ENCODE results near the gene TMEM222.

Gene TMEM222

GRCh38 chr1:27358038-27358927, 36.3 kb downstream of the TMEM222 start:
- no peak overlapping the region for H3K27ac ChIP-seq (ENCODE audit: low read depth, low read length)
- DNase-seq = no peak
- no peak overlapping the region for H3K23ac ChIP-seq (ENCODE audit: low read length)
- H2BK120ac ChIP-seq (ENCODE audit: insufficient read depth, low read length, poor library complexity) = no peak overlapping the region
- peaks cover 6 to 23% of the 10 kb centered on the region in 2 experiments for H3K36me3 ChIP-seq (ENCODE audit: control insufficient read depth in 1 of 2, insufficient read depth in 2 of 2, low read length in 2 of 2)
- H3K14ac ChIP-seq (ENCODE audit: low read length) = no peak overlapping the region
- no peak overlapping the region for H3K4me2 ChIP-seq (ENCODE audit: low read length)
- H3K4me1 ChIP-seq (ENCODE audit: control insufficient read depth in 1 of 2, insufficient read depth in 2 of 2, low read length in 2 of 2) = peaks cover 8 to 9% of the 10 kb centered on the region in 2 experiments
- H3K18ac ChIP-seq (ENCODE audit: low read length) = no peak overlapping the region
- no peaks in the 10 kb centered on the region for H3K79me2 ChIP-seq (ENCODE audit: control insufficient read depth, insufficient read depth, low read length, poor library complexity)
- no peak overlapping the region for H3K4me3 ChIP-seq (ENCODE audit: low read depth, low read length)
- no peak overlapping the region for H2BK5ac ChIP-seq (ENCODE audit: low read depth, low read length, poor library complexity)
- H3K9ac ChIP-seq (ENCODE audit: low read length) = no peak overlapping the region
- no peak overlapping the region for H4K91ac ChIP-seq (ENCODE audit: low read depth, low read length)
- H3K27me3 ChIP-seq (ENCODE audit: insufficient read depth, low read length) = peaks cover 18% of the 10 kb centered on the region
- H2AFZ ChIP-seq (ENCODE audit: insufficient read depth, low read length, poor library complexity) = no peak overlapping the region
- no CpG with 5 or more reads among the region's 21 CpGs for WGBS (ENCODE audit: extremely low coverage, insufficient coverage, insufficient read length)
- no peak overlapping the region for H2AK5ac ChIP-seq (ENCODE audit: low read length)
- H2BK12ac ChIP-seq (ENCODE audit: low read length) = no peak overlapping the region
- H4K8ac ChIP-seq (ENCODE audit: low read depth, low read length) = no peak overlapping the region
- no peaks in the 10 kb centered on the region for H3K79me1 ChIP-seq (ENCODE audit: low read length)
- no peak overlapping the region for H4K12ac ChIP-seq (ENCODE audit: low read depth, low read length)
- peaks cover 8% of the 10 kb centered on the region for H3K9me3 ChIP-seq (ENCODE audit: insufficient read depth, low read depth, low read length)
- H3K4ac ChIP-seq (ENCODE audit: low read depth, low read length) = no peak overlapping the region

- Histone ChIP-seq H3K79me2 (ENCODE audit: control insufficient read depth, insufficient read depth, low read length, poor library complexity) (no peaks in the 10 kb centered on the region), H3K4ac (ENCODE audit: low read depth, low read length) (no peak overlapping the region), H3K18ac (ENCODE audit: low read length) (no peak overlapping the region), H2AFZ (ENCODE audit: insufficient read depth, low read length, poor library complexity) (no peak overlapping the region), H4K8ac (ENCODE audit: low read depth, low read length) (no peak overlapping the region), H3K36me3 (ENCODE audit: control insufficient read depth in 1 of 2, insufficient read depth in 2 of 2, low read length in 2 of 2) (peaks cover 6 to 24% of the 10 kb centered on the region in 2 experiments), H3K4me3 (ENCODE audit: low read depth, low read length) (no peak overlapping the region), H3K23ac (ENCODE audit: low read length) (no peak overlapping the region), H2BK12ac (ENCODE audit: low read length) (no peak overlapping the region), H4K91ac (ENCODE audit: low read depth, low read length) (no peak overlapping the region), H3K9ac (ENCODE audit: low read length) (no peak overlapping the region), H3K27me3 (ENCODE audit: insufficient read depth, low read length) (peaks cover 18% of the 10 kb centered on the region), H2BK5ac (ENCODE audit: low read depth, low read length, poor library complexity) (no peak overlapping the region), H2BK120ac (ENCODE audit: insufficient read depth, low read length, poor library complexity) (no peak overlapping the region), H3K4me1 (ENCODE audit: control insufficient read depth in 1 of 2, insufficient read depth in 2 of 2, low read length in 2 of 2) (peaks cover 8 to 10% of the 10 kb centered on the region in 2 experiments), H3K27ac (ENCODE audit: low read depth, low read length) (no peak overlapping the region), H3K4me2 (ENCODE audit: low read length) (no peak overlapping the region), H3K9me3 (ENCODE audit: insufficient read depth, low read depth, low read length) (peaks cover 8% of the 10 kb centered on the region), H2AK5ac (ENCODE audit: low read length) (no peak overlapping the region), H4K12ac (ENCODE audit: low read depth, low read length) (no peak overlapping the region), H3K14ac (ENCODE audit: low read length) (no peak overlapping the region), H3K79me1 (ENCODE audit: low read length) (no peaks in the 10 kb centered on the region)
- no CpG with 5 or more reads among the region's 5 CpGs for WGBS (ENCODE audit: extremely low coverage, insufficient coverage, insufficient read length)
- no peak for DNase-seq
Observed at GRCh38 chr1:27358928-27359313, 37.0 kb downstream of the TMEM222 start.

- Histone ChIP-seq H3K9ac (ENCODE audit: low read length) (no peak overlapping the region), H3K27ac (ENCODE audit: low read depth, low read length) (no peak overlapping the region), H4K12ac (ENCODE audit: low read depth, low read length) (no peak overlapping the region), H3K4me3 (ENCODE audit: low read depth, low read length) (peak overlapping the region; percentile 35), H3K9me3 (ENCODE audit: insufficient read depth, low read depth, low read length) (peaks cover 11% of the 10 kb centered on the region), H4K91ac (ENCODE audit: low read depth, low read length) (no peak overlapping the region), H3K79me1 (ENCODE audit: low read length) (peaks cover 2% of the 10 kb centered on the region), H3K36me3 (ENCODE audit: control insufficient read depth in 1 of 2, insufficient read depth in 2 of 2, low read length in 2 of 2) (peaks cover 6 to 24% of the 10 kb centered on the region in 2 experiments), H2AFZ (ENCODE audit: insufficient read depth, low read length, poor library complexity) (no peak overlapping the region), H3K23ac (ENCODE audit: low read length) (no peak overlapping the region), H3K14ac (ENCODE audit: low read length) (no peak overlapping the region), H3K4ac (ENCODE audit: low read depth, low read length) (no peak overlapping the region), H2BK5ac (ENCODE audit: low read depth, low read length, poor library complexity) (no peak overlapping the region), H3K27me3 (ENCODE audit: insufficient read depth, low read length) (peaks cover 18% of the 10 kb centered on the region), H2AK5ac (ENCODE audit: low read length) (no peak overlapping the region), H3K18ac (ENCODE audit: low read length) (no peak overlapping the region), H3K4me2 (ENCODE audit: low read length) (peak overlapping the region; percentile 77), H3K4me1 (ENCODE audit: control insufficient read depth in 1 of 2, insufficient read depth in 2 of 2, low read length in 2 of 2) (peaks cover 16 to 19% of the 10 kb centered on the region in 2 experiments), H2BK12ac (ENCODE audit: low read length) (no peak overlapping the region), H2BK120ac (ENCODE audit: insufficient read depth, low read length, poor library complexity) (no peak overlapping the region), H4K8ac (ENCODE audit: low read depth, low read length) (no peak overlapping the region), H3K79me2 (ENCODE audit: control insufficient read depth, insufficient read depth, low read length, poor library complexity) (no peaks in the 10 kb centered on the region)
- WGBS (ENCODE audit: extremely low coverage, insufficient coverage, insufficient read length) = no CpG with 5 or more reads among the region's 9 CpGs
- no peak for DNase-seq
Observed at GRCh38 chr1:27359822-27360158, 37.8 kb downstream of the TMEM222 start.

- H2BK12ac ChIP-seq (ENCODE audit: low read length) = no peak overlapping the region
- no peak overlapping the region for H3K9ac ChIP-seq (ENCODE audit: low read length)
- no peak overlapping the region for H3K23ac ChIP-seq (ENCODE audit: low read length)
- H3K4me1 ChIP-seq (ENCODE audit: control insufficient read depth in 1 of 2, insufficient read depth in 2 of 2, low read length in 2 of 2) = peaks cover 21 to 24% of the 10 kb centered on the region in 2 experiments
- no peak overlapping the region for H4K91ac ChIP-seq (ENCODE audit: low read depth, low read length)
- H2AFZ ChIP-seq (ENCODE audit: insufficient read depth, low read length, poor library complexity) = no peak overlapping the region
- no peak for DNase-seq
- no peaks in the 10 kb centered on the region for H3K79me2 ChIP-seq (ENCODE audit: control insufficient read depth, insufficient read depth, low read length, poor library complexity)
- no peak overlapping the region for H3K4ac ChIP-seq (ENCODE audit: low read depth, low read length)
- H3K18ac ChIP-seq (ENCODE audit: low read length) = no peak overlapping the region
- H3K36me3 ChIP-seq (ENCODE audit: control insufficient read depth in 1 of 2, insufficient read depth in 2 of 2, low read length in 2 of 2) = peaks cover 6 to 22% of the 10 kb centered on the region in 2 experiments
- peaks cover 5% of the 10 kb centered on the region for H3K79me1 ChIP-seq (ENCODE audit: low read length)
- no peak overlapping the region for H2BK120ac ChIP-seq (ENCODE audit: insufficient read depth, low read length, poor library complexity)
- peaks cover 18% of the 10 kb centered on the region for H3K27me3 ChIP-seq (ENCODE audit: insufficient read depth, low read length)
- H2AK5ac ChIP-seq (ENCODE audit: low read length) = no peak overlapping the region
- peak overlapping the region; percentile 65 for H3K4me3 ChIP-seq (ENCODE audit: low read depth, low read length)
- no CpG with 5 or more reads among the region's 71 CpGs for WGBS (ENCODE audit: extremely low coverage, insufficient coverage, insufficient read length)
- H3K4me2 ChIP-seq (ENCODE audit: low read length) = peak overlapping the region; percentile 77
- no peak overlapping the region for H3K14ac ChIP-seq (ENCODE audit: low read length)
- H3K9me3 ChIP-seq (ENCODE audit: insufficient read depth, low read depth, low read length) = peaks cover 11% of the 10 kb centered on the region
- H4K12ac ChIP-seq (ENCODE audit: low read depth, low read length) = no peak overlapping the region
- no peak overlapping the region for H4K8ac ChIP-seq (ENCODE audit: low read depth, low read length)
- no peak overlapping the region for H3K27ac ChIP-seq (ENCODE audit: low read depth, low read length)
- H2BK5ac ChIP-seq (ENCODE audit: low read depth, low read length, poor library complexity) = no peak overlapping the region
Observed at GRCh38 chr1:27360159-27361043, 38.4 kb downstream of the TMEM222 start.

Measured in trophoblast cell (in vitro differentiated cells and primary cell).